Measurements from ENCODE around the gene RAPGEF5. TPM values are rescaled to one million over a fixed set of nuclear protein-coding genes. Genes with fewer than 3 reads are reported as not detected.

RAPGEF5 gene
- total RNA-seq, 4 donors from 2014 or later: 7.4 to 16.2 (median 12.1) TPM

DNA sequence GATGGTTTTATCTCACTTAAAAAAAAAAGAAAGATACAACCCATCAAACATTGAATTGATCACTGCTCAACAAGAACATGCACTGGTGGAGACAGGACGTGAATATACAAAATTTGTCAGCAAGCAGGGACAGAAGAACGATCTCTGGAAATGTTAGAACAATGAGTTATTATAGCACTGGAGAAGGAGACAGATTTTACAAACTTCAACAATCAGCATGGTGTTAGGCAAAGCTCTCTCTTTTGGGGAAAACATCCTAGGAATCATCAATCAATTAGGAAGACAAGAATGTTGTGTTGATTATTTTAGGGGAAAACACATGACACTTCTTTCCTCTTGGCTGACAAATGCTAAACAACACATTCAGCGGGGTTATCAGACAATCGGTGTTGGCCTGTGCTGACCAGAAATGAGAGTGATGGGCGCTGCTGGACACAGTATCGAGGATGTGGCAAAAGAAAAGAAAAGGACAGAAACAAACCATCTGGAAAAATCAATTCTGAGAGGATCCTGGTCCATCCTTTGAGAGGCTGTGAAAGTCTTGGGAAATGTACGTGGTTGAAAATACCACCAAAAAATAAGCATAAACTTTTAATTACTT is 103.9 kb downstream of the RAPGEF5 start:
- Histone ChIP-seq H3K4me1 (peaks cover 0 to 8% of the 10 kb centered on the region in 2 donors), H3K9me3 (no peaks in the 10 kb centered on the region), H3K36me3 (no peaks in the 10 kb centered on the region), H3K27me3 (no peaks in the 10 kb centered on the region), H3K4me3 (no peak overlapping the region), H3K27ac (no peak overlapping the region)
- DNase-seq: no peak
- intact Hi-C loops (cut with DNase I; ENCODE audit: low total_unique reads) (no loop called here), in situ Hi-C loops (cut with MboI; ENCODE audit: low sequenced_read_pairs in 4 of 4) (no loop called here)
- no peak for ATAC-seq
- TF ChIP-seq CTCF (IDR thresholded peaks at IDR 0.05 in 4 of 5, conservative IDR thresholded peaks at IDR 0.05 in 1 of 5) (no peak), POLR2A (IDR thresholded peaks at IDR 0.05) (no peak)

- H3K27me3 ChIP-seq: no peaks in the 10 kb centered on the region
- H3K27ac ChIP-seq: no peak overlapping the region
- no peak for DNase-seq
- peaks cover 0 to 8% of the 10 kb centered on the region in 2 donors for H3K4me1 ChIP-seq
- no peaks in the 10 kb centered on the region for H3K36me3 ChIP-seq
- TF ChIP-seq POLR2A (IDR thresholded peaks at IDR 0.05) (no peak), CTCF (IDR thresholded peaks at IDR 0.05 in 4 of 5, conservative IDR thresholded peaks at IDR 0.05 in 1 of 5) (no peak)
- in situ Hi-C loops (cut with MboI; ENCODE audit: low sequenced_read_pairs in 4 of 4) (no loop called here), intact Hi-C loops (cut with DNase I; ENCODE audit: low total_unique reads) (no loop called here)
- ATAC-seq: no peak
- no peak overlapping the region for H3K4me3 ChIP-seq
- no peaks in the 10 kb centered on the region for H3K9me3 ChIP-seq
These were observed 104.9 kb downstream of the RAPGEF5 start for GRCh38 chr7:22252016-22252415.

DNA sequence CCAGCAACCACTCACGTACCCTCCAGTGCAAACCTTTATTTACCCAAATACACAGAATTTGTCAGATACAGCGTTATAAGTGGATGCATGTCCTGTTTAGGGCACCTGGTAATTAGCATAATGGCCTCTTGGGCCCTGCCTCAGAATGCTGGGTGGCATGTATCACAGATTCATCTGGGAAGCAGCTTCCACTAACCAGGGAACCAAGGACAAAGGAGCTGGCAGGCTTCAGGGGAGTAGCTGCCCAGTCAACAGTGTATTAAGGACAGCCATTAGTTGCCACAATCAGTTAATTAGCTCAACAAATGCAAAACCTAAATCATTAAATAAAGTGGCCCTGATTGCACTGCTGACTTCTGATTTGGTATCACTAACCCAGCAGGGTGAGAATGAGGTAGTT is 105.7 kb downstream of the RAPGEF5 start:
- intact Hi-C loops (cut with DNase I; ENCODE audit: low total_unique reads) (no loop called here), in situ Hi-C loops (cut with MboI; ENCODE audit: low sequenced_read_pairs in 4 of 4) (no loop called here)
- ATAC-seq (no peak), DNase-seq (no peak)
- Histone ChIP-seq H3K9me3 (no peaks in the 10 kb centered on the region), H3K36me3 (no peaks in the 10 kb centered on the region), H3K4me1 (peaks cover 0 to 8% of the 10 kb centered on the region in 2 donors), H3K27ac (no peak overlapping the region), H3K27me3 (no peaks in the 10 kb centered on the region), H3K4me3 (no peak overlapping the region)
- TF ChIP-seq CTCF (IDR thresholded peaks at IDR 0.05 in 4 of 5, conservative IDR thresholded peaks at IDR 0.05 in 1 of 5) (no peak), POLR2A (IDR thresholded peaks at IDR 0.05) (no peak)

DNA sequence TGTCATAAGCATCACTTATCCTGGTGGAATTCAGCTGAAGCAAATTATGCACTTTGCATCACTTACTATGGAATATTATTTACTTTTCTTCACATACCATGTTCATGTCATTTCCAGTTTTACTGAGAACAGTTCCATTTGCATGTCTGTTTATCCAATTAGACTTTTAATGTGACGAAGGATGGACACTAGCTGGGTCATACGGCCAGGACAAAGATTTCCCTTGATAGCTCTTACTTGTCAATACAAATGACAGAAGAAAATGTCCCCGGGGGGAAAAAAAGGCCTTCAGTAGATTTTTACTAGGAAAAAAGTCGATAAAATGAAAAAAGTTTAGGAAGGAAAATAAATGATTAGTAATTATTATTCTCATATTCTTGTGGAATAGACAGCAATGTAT is 106.6 kb downstream of the RAPGEF5 start:
- H3K36me3 ChIP-seq: no peaks in the 10 kb centered on the region
- H3K27ac ChIP-seq: no peak overlapping the region
- no peak for ATAC-seq
- intact Hi-C loops (cut with DNase I; ENCODE audit: low total_unique reads) (no loop called here), in situ Hi-C loops (cut with MboI; ENCODE audit: low sequenced_read_pairs in 4 of 4) (no loop called here)
- no peak overlapping the region for H3K4me3 ChIP-seq
- no peaks in the 10 kb centered on the region for H3K9me3 ChIP-seq
- TF ChIP-seq POLR2A (IDR thresholded peaks at IDR 0.05) (no peak), CTCF (IDR thresholded peaks at IDR 0.05 in 4 of 5, conservative IDR thresholded peaks at IDR 0.05 in 1 of 5) (no peak)
- no peak for DNase-seq
- H3K27me3 ChIP-seq: no peaks in the 10 kb centered on the region
- peaks cover 0 to 8% of the 10 kb centered on the region in 2 donors for H3K4me1 ChIP-seq

All from gastrocnemius medialis (tissue), 4 donors.